Stimulated activated CD8-positive, alpha-beta memory T cell treated with anti-CD3 and anti-CD28 coated beads, Interleukin-7, amount 100 ng/mL, for 4 hours (primary cell): Measurements from ENCODE around the gene BMP8A.
"Not testable (repeated sequence)": the region's sequence is repeated elsewhere in the genome, so short reads cannot be mapped to it uniquely, and the experiment has no call there.

Source experiments
- DNase-seq, 2 donors: peaks; one replicate each; pipeline ENCODE4 v3.0.0-alpha.2; 2020; ENCODE audit warnings: low read depth in 2 of 2

BMP8A gene

GRCh38 chr1:39507230-39507928 lies 15.9 kb downstream of the BMP8A start:
- DNase-seq, result no peak

GRCh38 chr1:39508266-39508665 lies 16.8 kb downstream of the BMP8A start:
- DNase-seq, result no peak

GRCh38 chr1:39508857-39509305 lies 17.4 kb downstream of the BMP8A start:
- no peak for DNase-seq

- no peak for DNase-seq
Measured at GRCh38 chr1:39509360-39510009, 18.0 kb downstream of the BMP8A start.

- DNase-seq, result not testable (repeated sequence)
Measured at GRCh38 chr1:39510570-39511186, 19.2 kb downstream of the BMP8A start.

GRCh38 chr1:39511477-39511876 lies 20.0 kb downstream of the BMP8A start:
- DNase-seq, result not testable (repeated sequence)

GRCh38 chr1:39512234-39512847 lies 20.9 kb downstream of the BMP8A start:
- DNase-seq, result not testable (repeated sequence)

GRCh38 chr1:39514710-39515124 lies 23.3 kb downstream of the BMP8A start:
- DNase-seq, result not testable (repeated sequence)

- peak in 1 of 2 donors; percentile 47 for DNase-seq
Measured at GRCh38 chr1:39515131-39516086, 24.0 kb downstream of the BMP8A start.

GRCh38 chr1:39516841-39517240 lies 25.4 kb downstream of the BMP8A start:
- not testable (repeated sequence) for DNase-seq

- DNase-seq, result not testable (repeated sequence)
Measured at GRCh38 chr1:39517936-39518335, 26.5 kb downstream of the BMP8A start.

GRCh38 chr1:39519376-39519775 lies 27.9 kb downstream of the BMP8A start:
- DNase-seq, result not testable (repeated sequence)

- DNase-seq, result not testable (repeated sequence)
Measured at GRCh38 chr1:39522221-39522620, 30.8 kb downstream of the BMP8A start.

GRCh38 chr1:39522661-39523567 lies 31.5 kb downstream of the BMP8A start:
- no peak for DNase-seq

- no peak for DNase-seq
Measured at GRCh38 chr1:39524171-39524570, 32.7 kb downstream of the BMP8A start.

GRCh38 chr1:39524591-39525365 lies 33.3 kb downstream of the BMP8A start:
- DNase-seq, result no peak

- DNase-seq, result peak; percentile 12 to 30
Measured at GRCh38 chr1:39525366-39526165, 34.1 kb downstream of the BMP8A start.

- no peak for DNase-seq
Measured at GRCh38 chr1:39526466-39527189, 35.2 kb downstream of the BMP8A start.
